Adrenal gland (tissue), 5 donors: Measurements from ENCODE around the gene ACOT11.

Experiments
- POLR2A ChIP-seq, 2 donors: fragments of 450-650 bp; IDR thresholded peaks; one replicate each; pipeline ENCODE4 v1.6.1; 2017; ENCODE audit warnings: antibody characterized with exemption in 2 of 2, mild to moderate bottlenecking in 2 of 2, moderate library complexity in 1 of 2
- TF ChIP-seq, protein P1 (sequence below), 6 experiments: fragments of 450-650 bp in 4 of 6; fragments of 200-600 bp in 2 of 6; sonication (generic) in 1 of 6; IDR thresholded peaks; 1 replicate in 5 of 6; 2 replicates in 1 of 6; pipeline versions ENCODE4 v1.5.1 to v1.8.0; 2016 to 2021; ENCODE audit warnings: antibody characterized with exemption in 6 of 6, mild to moderate bottlenecking in 2 of 6, moderate library complexity in 1 of 6
- donor health status: DM: no; HTN: no; CAD: no.

DNA sequence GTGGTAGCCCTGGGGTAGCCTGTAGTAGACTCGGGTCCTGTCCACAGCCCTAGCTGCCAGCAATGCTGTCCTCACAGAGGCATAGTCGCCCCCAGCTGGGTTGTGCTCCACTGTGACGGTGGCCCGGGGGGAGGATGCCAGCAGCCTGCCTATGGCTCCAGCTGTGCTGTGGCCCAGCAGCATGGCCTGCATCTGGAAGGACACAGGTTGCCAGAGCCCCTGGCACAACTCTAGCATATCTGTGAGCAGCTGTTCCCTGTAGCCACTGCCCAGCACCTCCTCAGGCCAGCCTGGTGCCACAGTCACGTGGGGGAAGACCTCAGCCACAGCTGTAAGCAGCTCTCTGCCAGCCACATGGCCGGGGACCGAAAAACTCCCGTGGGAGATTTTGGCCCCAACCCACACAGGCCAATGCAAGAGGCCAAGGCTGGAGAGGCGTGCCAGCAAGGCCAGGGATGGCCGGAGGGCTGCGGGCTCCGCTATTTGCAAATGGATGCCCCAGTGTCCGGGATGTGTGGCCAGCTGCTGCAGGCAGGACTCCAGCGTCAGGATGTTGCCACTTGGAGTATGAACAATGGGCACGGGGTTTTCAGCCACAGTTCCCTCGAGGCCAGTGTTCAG is 61.4 kb downstream of the ACOT11 start:
- TF ChIP-seq, protein P1, sequence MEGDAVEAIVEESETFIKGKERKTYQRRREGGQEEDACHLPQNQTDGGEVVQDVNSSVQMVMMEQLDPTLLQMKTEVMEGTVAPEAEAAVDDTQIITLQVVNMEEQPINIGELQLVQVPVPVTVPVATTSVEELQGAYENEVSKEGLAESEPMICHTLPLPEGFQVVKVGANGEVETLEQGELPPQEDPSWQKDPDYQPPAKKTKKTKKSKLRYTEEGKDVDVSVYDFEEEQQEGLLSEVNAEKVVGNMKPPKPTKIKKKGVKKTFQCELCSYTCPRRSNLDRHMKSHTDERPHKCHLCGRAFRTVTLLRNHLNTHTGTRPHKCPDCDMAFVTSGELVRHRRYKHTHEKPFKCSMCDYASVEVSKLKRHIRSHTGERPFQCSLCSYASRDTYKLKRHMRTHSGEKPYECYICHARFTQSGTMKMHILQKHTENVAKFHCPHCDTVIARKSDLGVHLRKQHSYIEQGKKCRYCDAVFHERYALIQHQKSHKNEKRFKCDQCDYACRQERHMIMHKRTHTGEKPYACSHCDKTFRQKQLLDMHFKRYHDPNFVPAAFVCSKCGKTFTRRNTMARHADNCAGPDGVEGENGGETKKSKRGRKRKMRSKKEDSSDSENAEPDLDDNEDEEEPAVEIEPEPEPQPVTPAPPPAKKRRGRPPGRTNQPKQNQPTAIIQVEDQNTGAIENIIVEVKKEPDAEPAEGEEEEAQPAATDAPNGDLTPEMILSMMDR (IDR thresholded peaks at IDR 0.05) = no peak
- TF ChIP-seq POLR2A (IDR thresholded peaks at IDR 0.05) = no peak
